Fibroblast of mammary gland (primary cell): ENCODE measurements around the gene CXorf65.

Experiments
- DNase-seq: peaks from one replicate; pipeline ENCODE4 v3.0.0-alpha.2; 2010; ENCODE audit warnings: low read depth
- H3K4me3 ChIP-seq: 2 replicates; pipeline ENCODE4 v1.5.1; 2011; ENCODE audit warnings: low read depth, mild to moderate bottlenecking, low read length, moderate library complexity; ENCODE audit not compliant: control insufficient read depth
- CTCF ChIP-seq: conservative IDR thresholded peaks from 2 replicates; pipeline ENCODE4 v1.5.1; 2011; ENCODE audit warnings: low read depth, low read length, inconsistent platforms; ENCODE audit not compliant: control insufficient read depth, insufficient read depth

CXorf65 gene

GRCh38 chrX:71109051-71109450 is 2.5 kb upstream of the CXorf65 start:
- no peak for TF ChIP-seq CTCF
- no peak for DNase-seq
- no peak overlapping the region for H3K4me3 ChIP-seq

GRCh38 chrX:71107762-71108360 is 1.3 kb upstream of the CXorf65 start:
- TF ChIP-seq CTCF: no peak
- no peak overlapping the region for H3K4me3 ChIP-seq
- no peak for DNase-seq

GRCh38 chrX:71107245-71107644 is 705 bp upstream of the CXorf65 start:
- no peak overlapping the region for H3K4me3 ChIP-seq
- DNase-seq: no peak
- TF ChIP-seq CTCF: no peak

- no peak for TF ChIP-seq CTCF
- H3K4me3 ChIP-seq: no peak overlapping the region
- no peak for DNase-seq
These were observed 912 bp downstream of the CXorf65 start for GRCh38 chrX:71105628-71106027.

- DNase-seq: no peak
- no peak for TF ChIP-seq CTCF
- no peak overlapping the region for H3K4me3 ChIP-seq
These were observed 3.2 kb downstream of the CXorf65 start for GRCh38 chrX:71103110-71103983.

GRCh38 chrX:71102292-71102691 is 4.2 kb downstream of the CXorf65 start:
- no peak for TF ChIP-seq CTCF
- H3K4me3 ChIP-seq: no peak overlapping the region
- DNase-seq: no peak
